ENCODE measurements around the gene RBM18.

Gene RBM18

DNA sequence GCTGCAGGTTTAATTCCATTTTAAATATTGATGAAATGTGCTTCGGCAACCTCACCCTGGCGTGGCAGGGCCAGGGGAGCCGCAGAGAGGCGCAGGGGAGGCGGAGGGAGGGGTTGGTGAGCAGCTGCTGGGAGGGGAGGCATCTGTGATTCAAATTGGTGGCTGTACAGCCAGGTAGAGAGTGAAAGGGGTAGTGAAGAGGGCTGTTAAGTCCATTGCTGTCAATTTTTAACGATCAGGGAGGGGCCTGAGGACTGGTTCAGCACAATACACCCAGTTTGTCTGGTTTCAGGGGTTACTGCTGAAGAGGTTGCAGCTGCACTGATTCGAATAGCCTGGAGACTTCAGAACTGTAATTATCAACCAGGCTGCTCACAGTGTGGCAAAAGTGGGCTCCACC lies 67.2 kb downstream of the RBM18 start:
- no peak overlapping the region for H3K4me3 ChIP-seq (replicated peaks; ENCODE audit: low read depth, low read length)
- no peak for DNase-seq (ENCODE audit: low read depth)
- TF ChIP-seq, protein P1, sequence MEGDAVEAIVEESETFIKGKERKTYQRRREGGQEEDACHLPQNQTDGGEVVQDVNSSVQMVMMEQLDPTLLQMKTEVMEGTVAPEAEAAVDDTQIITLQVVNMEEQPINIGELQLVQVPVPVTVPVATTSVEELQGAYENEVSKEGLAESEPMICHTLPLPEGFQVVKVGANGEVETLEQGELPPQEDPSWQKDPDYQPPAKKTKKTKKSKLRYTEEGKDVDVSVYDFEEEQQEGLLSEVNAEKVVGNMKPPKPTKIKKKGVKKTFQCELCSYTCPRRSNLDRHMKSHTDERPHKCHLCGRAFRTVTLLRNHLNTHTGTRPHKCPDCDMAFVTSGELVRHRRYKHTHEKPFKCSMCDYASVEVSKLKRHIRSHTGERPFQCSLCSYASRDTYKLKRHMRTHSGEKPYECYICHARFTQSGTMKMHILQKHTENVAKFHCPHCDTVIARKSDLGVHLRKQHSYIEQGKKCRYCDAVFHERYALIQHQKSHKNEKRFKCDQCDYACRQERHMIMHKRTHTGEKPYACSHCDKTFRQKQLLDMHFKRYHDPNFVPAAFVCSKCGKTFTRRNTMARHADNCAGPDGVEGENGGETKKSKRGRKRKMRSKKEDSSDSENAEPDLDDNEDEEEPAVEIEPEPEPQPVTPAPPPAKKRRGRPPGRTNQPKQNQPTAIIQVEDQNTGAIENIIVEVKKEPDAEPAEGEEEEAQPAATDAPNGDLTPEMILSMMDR (IDR thresholded peaks at IDR 0.05; ENCODE audit: low read length, missing control alignments): no peak

DNA sequence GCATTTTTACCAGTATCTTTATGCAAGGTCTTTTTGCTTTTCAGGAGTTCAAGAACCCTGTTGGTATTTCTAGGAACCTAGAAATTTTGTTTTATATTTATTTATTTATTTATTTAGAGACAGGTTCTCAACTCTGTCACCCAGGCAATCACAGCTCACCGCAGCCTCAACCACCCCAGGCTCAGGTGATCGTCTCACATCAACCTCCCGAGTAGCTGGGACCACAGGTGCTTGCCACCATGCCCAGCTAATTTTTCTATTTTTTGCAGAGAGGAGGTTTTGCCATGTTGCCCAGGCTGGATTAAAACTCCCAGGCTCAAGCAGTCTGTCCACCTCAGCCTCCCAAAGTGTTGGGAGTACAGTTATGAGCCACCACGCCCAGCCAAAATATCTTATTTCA lies 68.8 kb downstream of the RBM18 start:
- no peak overlapping the region for H3K4me3 ChIP-seq (replicated peaks; ENCODE audit: low read depth, low read length)
- TF ChIP-seq, protein P1 (IDR thresholded peaks at IDR 0.05; ENCODE audit: low read length, missing control alignments): no peak
- DNase-seq (ENCODE audit: low read depth): no peak

DNA sequence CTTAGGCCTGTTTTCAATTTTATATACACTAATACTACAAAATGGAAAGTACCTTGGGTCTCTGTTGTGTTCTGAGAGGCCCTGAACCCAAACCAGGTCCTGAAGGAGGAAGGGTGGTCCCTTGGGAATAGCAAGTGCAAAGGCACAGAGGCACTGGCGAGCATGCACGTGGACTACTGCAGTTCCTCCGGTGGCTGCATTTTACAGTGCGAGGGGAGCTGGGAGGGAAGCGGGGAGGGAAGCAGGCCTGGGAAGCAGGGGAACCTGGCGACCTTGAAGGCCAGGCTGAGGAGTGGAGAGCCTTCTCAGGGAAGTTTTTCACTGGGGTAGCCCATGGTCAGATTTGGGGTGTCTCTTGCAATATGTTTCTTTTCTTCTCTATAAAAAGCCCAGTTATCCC lies 71.0 kb downstream of the RBM18 start:
- no peak overlapping the region for H3K4me3 ChIP-seq (replicated peaks; ENCODE audit: low read depth, low read length)
- TF ChIP-seq, protein P1 (IDR thresholded peaks at IDR 0.05; ENCODE audit: low read length, missing control alignments): no peak
- no peak for DNase-seq (ENCODE audit: low read depth)

DNA sequence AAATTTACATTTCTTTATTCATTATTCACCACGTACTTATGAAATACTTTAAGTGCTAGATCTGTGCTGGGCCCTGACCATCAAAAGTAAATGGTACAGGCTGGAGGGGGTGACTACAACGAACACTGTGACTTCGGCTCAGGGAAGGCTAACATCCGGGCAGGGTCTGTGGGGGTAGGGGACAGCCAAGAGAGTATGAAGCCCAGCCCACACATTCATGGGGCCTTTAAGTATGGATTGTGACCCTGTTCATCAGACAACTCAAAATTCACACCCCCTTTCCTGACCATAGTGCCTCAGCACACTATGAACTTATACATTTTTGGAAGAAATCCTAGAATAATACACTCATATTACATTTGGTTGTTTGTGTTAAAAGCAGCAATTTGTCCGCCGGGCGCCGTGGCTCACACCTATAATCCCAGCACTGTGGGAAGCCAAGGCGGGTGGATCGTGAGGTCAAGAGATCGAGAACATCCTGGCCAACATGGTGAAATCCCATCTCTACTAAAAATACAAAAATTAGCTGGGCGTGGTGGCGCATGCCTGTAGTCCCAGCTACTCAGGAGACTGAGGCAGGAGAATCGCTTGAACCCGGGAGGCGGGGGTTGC lies 71.6 kb downstream of the RBM18 start:
- no peak overlapping the region for H3K4me3 ChIP-seq (replicated peaks; ENCODE audit: low read depth, low read length)
- TF ChIP-seq, protein P1 (IDR thresholded peaks at IDR 0.05; ENCODE audit: low read length, missing control alignments): no peak
- DNase-seq (ENCODE audit: low read depth): no peak

DNA sequence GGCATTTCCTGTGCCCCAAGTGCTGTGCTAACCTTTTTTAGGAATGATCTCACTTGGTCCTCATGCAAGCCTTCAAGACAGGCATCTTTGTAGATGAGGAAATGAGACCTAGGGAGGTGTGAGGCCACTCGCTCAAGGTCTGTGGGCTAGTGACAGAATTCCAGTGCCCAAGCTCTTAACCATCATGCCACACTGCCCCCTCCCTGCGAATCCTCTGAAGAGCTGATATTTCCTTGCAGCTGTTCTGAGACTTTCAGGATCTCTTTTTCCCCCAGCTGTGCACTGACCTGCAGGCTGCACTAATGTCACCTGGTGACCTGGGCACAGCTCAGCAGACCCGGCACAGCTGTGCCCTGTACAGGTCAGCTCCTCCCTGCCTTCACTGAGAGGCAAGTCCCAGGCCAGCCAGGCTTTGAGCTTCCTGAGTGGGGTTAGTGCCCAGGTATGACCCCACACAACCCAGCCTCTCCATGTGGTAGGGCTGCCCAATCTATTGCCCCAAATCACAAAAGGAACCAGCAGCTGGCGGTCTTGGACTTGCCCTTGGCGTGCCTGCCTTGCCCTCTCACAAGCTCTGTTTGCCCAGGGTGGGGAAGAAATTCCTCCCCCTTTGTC lies 72.3 kb downstream of the RBM18 start:
- no peak for DNase-seq (ENCODE audit: low read depth)
- H3K4me3 ChIP-seq (replicated peaks; ENCODE audit: low read depth, low read length): no peak overlapping the region
- TF ChIP-seq, protein P1 (IDR thresholded peaks at IDR 0.05; ENCODE audit: low read length, missing control alignments): no peak

DNA sequence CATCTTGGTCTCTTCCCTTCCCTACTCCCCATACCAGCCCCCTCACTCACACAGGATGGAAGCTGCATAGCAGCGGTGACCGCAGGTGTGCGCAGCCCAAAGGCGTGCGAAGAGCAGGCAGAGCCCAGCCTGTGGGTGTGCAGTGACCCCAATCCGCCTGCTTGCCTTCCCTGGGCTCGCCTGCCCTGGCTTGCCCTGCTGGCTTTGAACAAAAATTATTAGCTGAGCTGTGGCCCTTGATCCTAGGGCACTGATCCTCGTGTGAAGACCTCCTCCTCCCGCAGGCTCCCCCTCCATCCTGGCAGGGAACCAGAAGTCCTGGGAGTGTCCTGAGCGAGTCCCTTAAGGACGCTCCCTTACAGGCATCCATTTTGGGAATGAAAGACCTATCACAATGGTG lies 73.1 kb downstream of the RBM18 start:
- H3K4me3 ChIP-seq (replicated peaks; ENCODE audit: low read depth, low read length): no peak overlapping the region
- DNase-seq (ENCODE audit: low read depth): no peak
- TF ChIP-seq, protein P1 (IDR thresholded peaks at IDR 0.05; ENCODE audit: low read length, missing control alignments): no peak
